NCI-H82 (cell line): ENCODE data around the gene RBM34.
"Not testable (repeated sequence)": the region's sequence is repeated elsewhere in the genome, so short reads cannot be mapped to it uniquely, and the experiment has no call there.

Experiments
- DNase-seq: peaks from one replicate; lab custom pipeline; 2025; lab: John Stamatoyannopoulos, UW

The RBM34 gene

GRCh38 chr1:235091319-235092044 lies 69.6 kb downstream of the RBM34 start:
- not testable (repeated sequence) for DNase-seq

DNA sequence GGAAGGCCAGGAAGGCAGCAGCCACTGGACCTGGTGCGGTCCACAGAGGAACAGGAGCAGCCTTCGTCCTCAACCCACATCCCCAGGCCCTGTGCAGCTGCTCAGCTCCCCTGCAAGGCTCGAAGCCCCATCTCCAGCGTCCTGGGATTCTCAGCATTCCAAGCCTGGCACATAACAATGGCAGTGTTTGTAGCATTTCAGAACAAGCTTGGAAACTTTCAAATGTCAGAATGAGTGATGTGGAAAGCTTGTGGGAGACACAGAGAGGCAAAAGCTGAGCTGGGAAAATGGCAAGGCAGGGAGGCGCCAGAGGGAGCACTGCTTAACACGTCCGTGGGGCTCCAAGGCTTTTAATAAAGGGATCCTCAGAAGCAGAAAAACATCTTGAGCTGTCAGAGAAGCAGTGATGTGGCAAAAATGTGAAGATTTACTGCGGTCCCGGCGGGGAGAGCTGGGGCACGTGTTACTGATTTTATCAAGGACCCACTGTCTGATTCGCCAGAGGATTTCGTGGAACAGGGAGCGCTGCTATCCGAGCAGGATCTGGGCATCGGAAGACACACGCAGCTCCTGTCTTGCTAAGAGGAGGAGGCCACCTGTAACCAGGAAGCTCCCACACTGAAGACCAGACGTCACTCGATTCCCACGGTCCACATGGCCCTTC lies 70.5 kb downstream of the RBM34 start:
- no peak for DNase-seq

DNA sequence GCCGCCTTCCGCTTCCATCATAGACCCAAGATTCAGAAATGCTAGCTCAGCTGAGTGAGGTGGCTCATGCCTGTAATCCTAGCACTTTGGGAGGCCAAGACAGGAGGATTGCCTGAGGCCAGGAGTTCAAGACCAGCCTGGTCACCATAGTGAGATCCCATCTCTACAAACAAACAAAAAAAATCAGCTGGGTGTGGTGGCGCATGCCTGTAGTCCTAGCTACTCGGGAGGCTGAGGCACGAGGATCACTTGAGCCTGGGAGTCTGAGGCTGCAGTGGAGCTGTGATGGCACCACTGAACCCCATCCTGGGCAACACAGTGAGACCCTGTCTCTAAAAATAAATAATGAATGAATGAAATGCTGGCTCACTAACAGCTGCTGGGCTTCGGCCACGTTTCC lies 72.1 kb downstream of the RBM34 start:
- no peak for DNase-seq

DNA sequence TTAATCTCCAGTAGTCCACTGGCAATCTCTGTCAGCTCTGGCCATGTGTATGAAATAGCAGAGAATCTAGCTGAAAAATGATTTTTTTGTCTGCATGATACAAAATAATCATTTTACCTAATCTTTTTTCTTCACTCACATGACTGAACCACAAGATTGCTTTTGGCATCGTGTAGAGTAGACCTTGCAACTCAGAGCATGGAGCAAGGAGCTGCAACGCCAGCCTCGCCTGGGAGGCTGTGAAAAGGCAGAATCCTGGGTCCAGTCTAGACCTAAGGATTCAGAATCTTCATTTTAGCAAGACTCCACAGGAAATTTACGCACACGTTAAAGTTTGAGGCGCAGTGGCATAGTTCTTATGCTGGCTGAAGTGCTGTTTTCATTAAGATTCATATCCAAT lies 72.6 kb downstream of the RBM34 start:
- no peak for DNase-seq

GRCh38 chr1:235087906-235088305 lies 73.1 kb downstream of the RBM34 start:
- DNase-seq, result no peak

DNA sequence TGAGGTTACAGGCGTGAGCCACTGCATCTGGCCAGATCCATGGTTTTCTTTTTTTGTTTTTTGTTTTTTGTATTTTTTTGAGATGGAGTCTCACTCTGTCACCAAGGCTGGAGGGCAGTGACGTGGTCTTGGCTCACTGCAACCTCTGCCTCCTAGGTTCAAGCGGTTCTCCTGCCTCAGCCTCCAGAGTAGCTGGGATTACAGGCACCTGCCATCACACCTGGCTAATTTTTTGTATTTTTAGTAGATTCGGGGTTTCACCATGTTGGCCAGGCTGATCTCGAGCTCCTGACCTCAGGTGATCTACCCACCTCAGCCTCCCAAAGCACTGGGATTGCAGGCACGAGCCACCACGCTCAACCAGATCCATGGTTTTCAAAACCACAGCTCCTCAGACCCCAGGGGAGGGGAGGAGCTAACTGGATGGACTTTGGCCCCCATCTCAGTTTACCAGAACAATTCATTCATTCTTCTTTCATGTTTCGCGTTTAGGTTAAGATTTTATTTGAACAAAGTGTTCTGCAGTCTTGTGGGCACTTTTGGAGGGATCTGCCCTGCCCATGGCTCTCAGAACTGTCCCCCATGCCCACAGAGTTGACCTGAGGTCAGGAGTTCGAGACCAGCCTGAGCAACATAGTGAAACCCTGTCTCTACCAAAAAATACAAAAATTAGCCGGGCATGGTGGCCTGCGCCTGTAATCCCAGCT lies 75.5 kb downstream of the RBM34 start:
- DNase-seq, result not testable (repeated sequence)
